ENCODE measurements around the gene BLNK.

The BLNK gene

GRCh38 chr10:96288151-96288621 lies 16.8 kb upstream of the BLNK start:
- TF ChIP-seq TAF1 (IDR thresholded peaks at IDR 0.05; ENCODE audit: low read depth) (no peak), EP300 (IDR thresholded peaks at IDR 0.05; ENCODE audit: borderline replicate concordance) (no peak), CREB1 (IDR thresholded peaks at IDR 0.05; ENCODE audit: low read depth) (no peak), TCF12 (IDR thresholded peaks at IDR 0.05; ENCODE audit: low read depth) (no peak)
- TF ChIP-seq, protein P1, sequence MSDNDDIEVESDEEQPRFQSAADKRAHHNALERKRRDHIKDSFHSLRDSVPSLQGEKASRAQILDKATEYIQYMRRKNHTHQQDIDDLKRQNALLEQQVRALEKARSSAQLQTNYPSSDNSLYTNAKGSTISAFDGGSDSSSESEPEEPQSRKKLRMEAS (IDR thresholded peaks at IDR 0.05), result 0 out of 2 replicates have a peak, but pooled peaks have one; percentile 6

DNA sequence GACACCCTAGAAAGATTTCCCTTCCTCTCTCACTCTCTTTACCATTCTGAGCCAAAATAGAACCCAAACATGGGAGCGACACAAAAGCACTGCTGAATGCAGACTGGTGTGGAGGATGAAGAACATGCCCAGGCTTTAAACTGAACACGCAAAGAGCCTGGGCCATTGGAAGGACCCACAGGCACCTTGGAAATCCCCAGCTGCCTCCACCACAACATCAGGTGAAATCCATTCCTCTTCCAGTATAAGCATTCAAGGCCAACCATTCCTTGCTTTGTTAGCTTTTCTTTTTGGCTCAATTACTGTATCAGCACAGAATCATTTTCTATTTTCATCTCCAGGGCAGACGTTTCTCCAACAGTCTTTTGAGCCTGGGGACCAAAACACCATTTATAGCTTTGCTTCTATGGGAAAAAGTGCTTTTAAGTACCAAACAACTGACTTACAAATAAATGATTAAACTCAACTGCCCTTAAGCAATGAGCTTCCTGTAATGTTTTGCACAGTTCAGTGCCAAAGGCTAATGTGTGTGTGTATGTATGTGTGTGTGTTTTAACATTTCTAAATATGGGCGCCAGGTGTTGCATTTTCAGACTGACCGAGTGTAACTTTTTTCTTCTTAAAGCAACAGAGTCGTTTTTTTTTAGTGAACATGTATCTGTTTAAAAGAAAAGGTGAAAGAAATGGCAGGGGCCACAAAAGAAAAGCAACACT lies 16.2 kb upstream of the BLNK start:
- TF ChIP-seq ZBTB7A (IDR thresholded peaks at IDR 0.05; ENCODE audit: low read depth) (no peak), CREB1 (IDR thresholded peaks at IDR 0.05; ENCODE audit: low read depth) (no peak), TCF12 (IDR thresholded peaks at IDR 0.05; ENCODE audit: low read depth) (no peak), EGR1 (IDR thresholded peaks at IDR 0.05) (no peak), NFIC (IDR thresholded peaks at IDR 0.05) (peak; percentile 35; the same call in 1 of the 2 replicates), EP300 (IDR thresholded peaks at IDR 0.05; ENCODE audit: borderline replicate concordance) (no peak), CEBPB (IDR thresholded peaks at IDR 0.05) (peak; percentile 49), TEAD4 (IDR thresholded peaks at IDR 0.05) (no peak), USF1 (IDR thresholded peaks at IDR 0.05) (no peak)
- TF ChIP-seq, protein P1 (IDR thresholded peaks at IDR 0.05), result 0 out of 2 replicates have a peak, but pooled peaks have one; percentile 33

DNA sequence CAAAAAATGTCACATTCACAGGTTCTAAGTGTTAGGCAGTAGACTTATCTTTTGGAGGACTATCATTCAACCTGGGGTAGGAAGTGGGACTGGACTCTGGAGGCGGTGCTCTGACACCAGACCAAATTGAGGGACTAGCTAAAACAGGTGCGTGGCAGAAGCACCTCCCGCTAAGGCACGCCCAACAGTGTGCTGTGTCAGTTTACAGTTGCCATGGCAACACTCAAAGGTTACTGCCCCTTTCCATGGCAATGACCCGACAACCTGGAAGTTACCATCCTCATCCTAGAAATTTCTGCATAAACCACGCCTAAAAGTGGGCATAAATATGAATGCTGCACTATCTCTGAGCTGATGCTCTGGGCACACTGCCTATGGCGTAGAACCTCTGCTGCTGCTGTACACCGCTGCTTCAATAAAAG lies 14.0 kb upstream of the BLNK start:
- no peak for TF ChIP-seq TCF12 (IDR thresholded peaks at IDR 0.05; ENCODE audit: low read depth)
- no peak for TF ChIP-seq TEAD4 (IDR thresholded peaks at IDR 0.05)
- TF ChIP-seq REST (IDR thresholded peaks at IDR 0.05; ENCODE audit: low read depth), result no peak
- no peak for TF ChIP-seq FOXM1 (IDR thresholded peaks at IDR 0.05; ENCODE audit: borderline replicate concordance, low read depth)
- TF ChIP-seq EGR1 (IDR thresholded peaks at IDR 0.05), result no peak

DNA sequence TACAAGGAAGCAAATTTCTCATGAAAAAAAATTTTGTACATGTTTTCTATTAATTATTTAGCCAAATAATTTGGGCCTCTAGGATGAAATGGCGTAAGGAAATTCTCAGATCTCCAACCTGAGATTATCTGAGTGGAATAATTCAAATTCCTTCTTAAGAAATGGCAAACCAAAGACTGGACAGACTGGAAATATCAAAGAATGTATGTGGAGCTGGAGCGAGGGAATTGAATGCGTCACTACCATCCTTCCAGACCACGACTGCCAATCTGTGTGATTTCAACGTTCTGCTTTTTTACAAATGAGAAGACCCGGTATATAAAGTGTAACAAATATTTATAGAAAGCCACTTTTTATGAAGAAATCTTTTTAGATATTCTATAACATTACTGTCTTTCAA lies 12.4 kb upstream of the BLNK start:
- TF ChIP-seq EGR1 (IDR thresholded peaks at IDR 0.05) (no peak), TEAD4 (IDR thresholded peaks at IDR 0.05) (no peak), CREB1 (IDR thresholded peaks at IDR 0.05; ENCODE audit: low read depth) (no peak), ZBTB7A (IDR thresholded peaks at IDR 0.05; ENCODE audit: low read depth) (no peak), FOXM1 (IDR thresholded peaks at IDR 0.05; ENCODE audit: borderline replicate concordance, low read depth) (no peak), CEBPB (IDR thresholded peaks at IDR 0.05) (no peak), YY1 (IDR thresholded peaks at IDR 0.05; ENCODE audit: low read depth) (no peak), USF1 (IDR thresholded peaks at IDR 0.05) (no peak), TCF12 (IDR thresholded peaks at IDR 0.05; ENCODE audit: low read depth) (no peak), RAD21 (IDR thresholded peaks at IDR 0.05; ENCODE audit: low read depth) (no peak), NFIC (IDR thresholded peaks at IDR 0.05) (no peak), TAF1 (IDR thresholded peaks at IDR 0.05; ENCODE audit: low read depth) (no peak)
- TF ChIP-seq, protein P1 (IDR thresholded peaks at IDR 0.05), result no peak

GRCh38 chr10:96283351-96283750 lies 12.0 kb upstream of the BLNK start:
- TF ChIP-seq TEAD4 (IDR thresholded peaks at IDR 0.05), result no peak
- TF ChIP-seq ZBTB7A (IDR thresholded peaks at IDR 0.05; ENCODE audit: low read depth), result no peak
- TF ChIP-seq, protein P1 (IDR thresholded peaks at IDR 0.05), result no peak
- no peak for TF ChIP-seq EP300 (IDR thresholded peaks at IDR 0.05; ENCODE audit: borderline replicate concordance)
- TF ChIP-seq CREB1 (IDR thresholded peaks at IDR 0.05; ENCODE audit: low read depth), result no peak
- TF ChIP-seq EGR1 (IDR thresholded peaks at IDR 0.05), result no peak
- no peak for TF ChIP-seq USF1 (IDR thresholded peaks at IDR 0.05)
- TF ChIP-seq REST (IDR thresholded peaks at IDR 0.05; ENCODE audit: low read depth), result no peak
- TF ChIP-seq CEBPB (IDR thresholded peaks at IDR 0.05), result no peak
- TF ChIP-seq RAD21 (IDR thresholded peaks at IDR 0.05; ENCODE audit: low read depth), result no peak
- no peak for TF ChIP-seq TCF12 (IDR thresholded peaks at IDR 0.05; ENCODE audit: low read depth)
- no peak for TF ChIP-seq FOXM1 (IDR thresholded peaks at IDR 0.05; ENCODE audit: borderline replicate concordance, low read depth)
- TF ChIP-seq TAF1 (IDR thresholded peaks at IDR 0.05; ENCODE audit: low read depth), result no peak
- no peak for TF ChIP-seq NFIC (IDR thresholded peaks at IDR 0.05)
- no peak for TF ChIP-seq YY1 (IDR thresholded peaks at IDR 0.05; ENCODE audit: low read depth)
